Lung (tissue), 12 donors: Measurements from ENCODE around the gene NFXL1. TPM values are rescaled to one million over a fixed set of nuclear protein-coding genes. Genes with fewer than 3 reads are reported as not detected.

ENCODE experiments used
- ATAC-seq: fragments of 200-7000 bp; cut with Tn5 transposase; one replicate; pipeline ENCODE4 v1.9.1; 2020; ENCODE audit warnings: moderate number of reproducible peaks; ENCODE audit not compliant: insufficient read depth, low FRiP score
- DNase-seq, 3 donors: peaks; one replicate each; pipeline ENCODE4 v3.0.0-alpha.2; 2013 to 2017
- H3K27ac ChIP-seq, 2 donors: one replicate each; pipeline ENCODE4 v1.5.1; 2013; ENCODE audit warnings: mild to moderate bottlenecking in 2 of 2, moderate library complexity in 2 of 2, control low read depth in 1 of 2, inconsistent platforms in 1 of 2, low read depth in 1 of 2, low read length in 1 of 2
- H3K27me3 ChIP-seq, 3 donors: one replicate each; pipeline ENCODE4 v1.5.1; 2013; ENCODE audit warnings: low read length in 2 of 3; ENCODE audit not compliant: control insufficient read depth in 3 of 3, insufficient read depth in 3 of 3
- H3K36me3 ChIP-seq, 4 donors: one replicate each; pipeline ENCODE4 v1.5.1; 2013; ENCODE audit warnings: low read length in 4 of 4, mild to moderate bottlenecking in 1 of 4, moderate library complexity in 1 of 4; ENCODE audit not compliant: control insufficient read depth in 4 of 4, insufficient read depth in 4 of 4
- H3K4me1 ChIP-seq, 5 donors: one replicate each; pipeline ENCODE4 v1.5.1; 2013; ENCODE audit warnings: low read length in 5 of 5, mild to moderate bottlenecking in 2 of 5, moderate library complexity in 1 of 5; ENCODE audit not compliant: control insufficient read depth in 5 of 5, insufficient read depth in 5 of 5
- H3K4me3 ChIP-seq: one replicate; pipeline ENCODE4 v1.5.1; 2013; ENCODE audit warnings: mild to moderate bottlenecking, control low read depth, moderate library complexity
- H3K9ac ChIP-seq, 2 donors: one replicate each; pipeline ENCODE4 v1.5.1; 2013; ENCODE audit warnings: low read length in 2 of 2, control low read depth in 1 of 2; ENCODE audit not compliant: insufficient read depth in 1 of 2
- H3K9me3 ChIP-seq, 4 donors: one replicate each; pipeline ENCODE4 v1.5.1; 2013; ENCODE audit warnings: low read length in 3 of 4, mild to moderate bottlenecking in 1 of 4, moderate library complexity in 1 of 4; ENCODE audit not compliant: control insufficient read depth in 4 of 4, insufficient read depth in 3 of 4
- CTCF ChIP-seq: IDR thresholded peaks from 2 replicates; pipeline ENCODE4 v1.5.1; 2012; ENCODE audit warnings: mild to moderate bottlenecking; ENCODE audit errors: control extremely low read depth, extremely low read depth
- WGBS, 2 donors: extraction: QIAGEN DNeasy Blood & Tissue Kit; methylation state at CpG; one replicate each; pipeline ENCODE4 v1.1.7; 2013; 5-methylcytosine and 5-hydroxymethylcytosine counted together
- polyA plus RNA-seq, 2 donors: library from polyadenylated mRNA; stranded (reverse); fragments of 200-250 nt; gene quantifications; one replicate each; pipeline ENCODE4 v1.2.1, GENCODE V29; 2013
- total RNA-seq, 2 donors: library from RNA; depleted of rRNA in 1 of 2; stranded (reverse); fragments of >200 nt in 1 of 2; gene quantifications; one replicate each; pipeline ENCODE4 v1.2.1, GENCODE V29; 2014 to 2021
- donor health status: control.
- donor health status: control.
- donor health status: Bipolar disorder and iron deficiency.
- donor health status: healthy.
- donor health status: DM: yes; HTN: yes; CAD: no.

NFXL1 gene
- total and polyA plus RNA-seq, 4 donors: 4.6 to 27.2 (median 8.8) TPM

- DNase-seq: peak in 1 of 3 donors; percentile 8
- Histone ChIP-seq H3K9ac (no peak overlapping the region), H3K4me1 (peaks cover 0 to 15% (median 3%) of the 10 kb centered on the region in 5 donors), H3K4me3 (no peak overlapping the region), H3K9me3 (no peaks in the 10 kb centered on the region), H3K27ac (no peak overlapping the region), H3K27me3 (no peaks in the 10 kb centered on the region), H3K36me3 (peaks cover 0 to 4% (median 0%) of the 10 kb centered on the region in 4 donors)
- ATAC-seq: no peak
- WGBS, 2 donors: 23 to 29% methylated on average over 3 of the region's 3 CpGs
- TF ChIP-seq CTCF: no peak
Observed at GRCh38 chr4:47915378-47915777, 995 bp upstream of the NFXL1 start.

- H3K27ac ChIP-seq: no peak overlapping the region
- TF ChIP-seq CTCF: no peak
- ATAC-seq (peak; percentile 5), DNase-seq (no peak)
- WGBS, 2 donors: 0 to 3% methylated on average over 6 of the region's 6 CpGs
- peak overlapping the region; percentile 60 for H3K4me3 ChIP-seq
- no peaks in the 10 kb centered on the region for H3K27me3 ChIP-seq
- peaks cover 0 to 4% (median under 1%) of the 10 kb centered on the region in 4 donors for H3K36me3 ChIP-seq
- H3K4me1 ChIP-seq: peaks cover 0 to 15% (median 3%) of the 10 kb centered on the region in 5 donors
- H3K9me3 ChIP-seq: no peaks in the 10 kb centered on the region
- H3K9ac ChIP-seq: peak overlapping the region in 1 of 2 donors; percentile 28
Observed at GRCh38 chr4:47914926-47915237, 499 bp upstream of the NFXL1 start.

- H3K4me1 ChIP-seq: peaks cover 0 to 15% (median 3%) of the 10 kb centered on the region in 5 donors
- no peaks in the 10 kb centered on the region for H3K9me3 ChIP-seq
- WGBS, 2 donors: 0 to 1% methylated on average over 20 to 29 of the region's 29 CpGs
- H3K27me3 ChIP-seq: no peaks in the 10 kb centered on the region
- H3K27ac ChIP-seq: peak overlapping the region; percentile 62 to 87
- peak overlapping the region; percentile 79 for H3K4me3 ChIP-seq
- peak; percentile 21 for ATAC-seq
- peaks cover 0 to 6% (median 3%) of the 10 kb centered on the region in 4 donors for H3K36me3 ChIP-seq
- peak in 2 of 3 donors; percentile 61 to 73 for DNase-seq
- H3K9ac ChIP-seq: peak overlapping the region; percentile 82 to 95
- no peak for TF ChIP-seq CTCF
Observed at GRCh38 chr4:47913861-47914219, 543 bp downstream of the NFXL1 start.

GRCh38 chr4:47913330-47913729 is 1.1 kb downstream of the NFXL1 start:
- H3K27me3 ChIP-seq: no peaks in the 10 kb centered on the region
- DNase-seq (peak in 2 of 3 donors; percentile 24 to 46), ATAC-seq (no peak)
- H3K27ac ChIP-seq: peak overlapping the region in 1 of 2 donors; percentile 87
- no peak for TF ChIP-seq CTCF
- no peaks in the 10 kb centered on the region for H3K9me3 ChIP-seq
- peak overlapping the region; percentile 82 to 95 for H3K9ac ChIP-seq
- 24 to 31% methylated on average over 4 of the region's 4 CpGs for WGBS, 2 donors
- H3K4me1 ChIP-seq: peaks cover 0 to 15% (median 3%) of the 10 kb centered on the region in 5 donors
- H3K4me3 ChIP-seq: peak overlapping the region; percentile 79
- H3K36me3 ChIP-seq: peaks cover 0 to 8% (median 4%) of the 10 kb centered on the region in 4 donors
